ENCODE results near the gene FAM13A. TPM values are rescaled to one million over a fixed set of nuclear protein-coding genes. Genes with fewer than 3 reads are reported as not detected.
"Not testable (repeated sequence)": the region's sequence is repeated elsewhere in the genome, so short reads cannot be mapped to it uniquely, and the experiment has no call there.

Gene FAM13A
- total RNA-seq, 4 donors from 2014 or later = 72.3 to 105 (median 90.0) TPM

DNA sequence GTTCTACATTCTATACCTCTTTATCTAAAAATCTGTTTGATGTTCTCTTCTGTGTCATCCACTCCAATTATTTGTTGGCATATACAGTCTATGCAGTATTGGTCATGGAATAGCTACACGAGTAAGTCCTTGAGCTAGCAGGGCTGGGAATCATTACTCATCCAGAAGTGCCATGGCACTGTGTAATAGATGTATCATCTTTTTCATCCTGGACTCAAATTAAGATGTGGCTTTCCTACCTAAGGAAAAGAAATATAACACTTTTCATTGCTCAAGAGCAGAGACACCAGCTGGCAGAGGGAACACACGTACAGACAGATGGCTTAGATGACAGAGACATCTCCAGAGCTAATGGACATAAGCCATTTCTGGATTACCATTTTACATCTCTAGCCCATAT is 159.8 kb downstream of the FAM13A start:
- DNase-seq = no peak
- H3K36me3 ChIP-seq = no peaks in the 10 kb centered on the region
- H3K9me3 ChIP-seq = no peaks in the 10 kb centered on the region
- H3K27ac ChIP-seq = no peak overlapping the region
- no peak overlapping the region for H3K4me3 ChIP-seq
- no peaks in the 10 kb centered on the region for H3K27me3 ChIP-seq
- TF ChIP-seq, protein P1, sequence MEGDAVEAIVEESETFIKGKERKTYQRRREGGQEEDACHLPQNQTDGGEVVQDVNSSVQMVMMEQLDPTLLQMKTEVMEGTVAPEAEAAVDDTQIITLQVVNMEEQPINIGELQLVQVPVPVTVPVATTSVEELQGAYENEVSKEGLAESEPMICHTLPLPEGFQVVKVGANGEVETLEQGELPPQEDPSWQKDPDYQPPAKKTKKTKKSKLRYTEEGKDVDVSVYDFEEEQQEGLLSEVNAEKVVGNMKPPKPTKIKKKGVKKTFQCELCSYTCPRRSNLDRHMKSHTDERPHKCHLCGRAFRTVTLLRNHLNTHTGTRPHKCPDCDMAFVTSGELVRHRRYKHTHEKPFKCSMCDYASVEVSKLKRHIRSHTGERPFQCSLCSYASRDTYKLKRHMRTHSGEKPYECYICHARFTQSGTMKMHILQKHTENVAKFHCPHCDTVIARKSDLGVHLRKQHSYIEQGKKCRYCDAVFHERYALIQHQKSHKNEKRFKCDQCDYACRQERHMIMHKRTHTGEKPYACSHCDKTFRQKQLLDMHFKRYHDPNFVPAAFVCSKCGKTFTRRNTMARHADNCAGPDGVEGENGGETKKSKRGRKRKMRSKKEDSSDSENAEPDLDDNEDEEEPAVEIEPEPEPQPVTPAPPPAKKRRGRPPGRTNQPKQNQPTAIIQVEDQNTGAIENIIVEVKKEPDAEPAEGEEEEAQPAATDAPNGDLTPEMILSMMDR (IDR thresholded peaks at IDR 0.05) = no peak
- no peak for TF ChIP-seq POLR2A (IDR thresholded peaks at IDR 0.05)
- no peaks in the 10 kb centered on the region for H3K4me1 ChIP-seq

DNA sequence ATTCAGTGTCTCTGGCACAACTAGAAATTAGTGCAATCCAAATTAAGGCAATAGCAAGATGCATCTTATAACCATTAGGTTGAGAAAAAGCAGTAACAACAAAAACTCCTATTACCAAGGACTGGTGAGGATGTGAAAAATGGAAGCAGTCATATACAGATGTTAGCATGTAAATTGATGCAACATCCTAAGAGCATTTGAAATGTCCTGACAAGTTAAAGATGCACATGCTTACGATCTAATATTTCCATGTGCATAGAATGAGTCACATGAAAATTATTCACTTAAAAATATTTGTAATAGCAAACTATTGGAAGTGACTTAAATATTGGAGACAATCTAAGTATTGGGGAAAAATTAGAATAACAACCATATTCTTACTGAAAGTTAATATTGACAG is 163.0 kb downstream of the FAM13A start:
- H3K27ac ChIP-seq = no peak overlapping the region
- DNase-seq = no peak
- TF ChIP-seq, protein P1 (IDR thresholded peaks at IDR 0.05) = no peak
- TF ChIP-seq POLR2A (IDR thresholded peaks at IDR 0.05) = no peak
- no peaks in the 10 kb centered on the region for H3K27me3 ChIP-seq
- no peaks in the 10 kb centered on the region for H3K4me1 ChIP-seq
- no peak overlapping the region for H3K4me3 ChIP-seq
- H3K9me3 ChIP-seq = no peaks in the 10 kb centered on the region
- no peaks in the 10 kb centered on the region for H3K36me3 ChIP-seq

DNA sequence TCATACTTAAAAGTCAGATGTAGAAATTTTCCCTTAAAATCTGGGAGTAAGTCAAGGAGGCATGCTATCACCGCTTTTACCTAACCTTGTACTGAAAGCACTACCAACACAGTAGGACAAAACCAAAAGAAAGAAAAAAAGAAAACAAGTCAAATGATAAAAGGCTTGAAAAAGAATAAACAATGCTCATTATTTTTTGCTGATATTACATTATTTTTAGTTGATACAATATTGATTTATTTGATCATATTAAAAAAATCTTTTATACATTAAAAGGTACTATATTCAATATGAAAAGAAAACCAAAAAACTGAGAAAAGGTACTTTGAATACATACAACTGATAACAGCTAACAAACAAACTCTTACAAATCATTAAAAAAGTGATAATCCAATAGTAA is 164.3 kb downstream of the FAM13A start:
- H3K4me1 ChIP-seq = no peaks in the 10 kb centered on the region
- no peaks in the 10 kb centered on the region for H3K27me3 ChIP-seq
- DNase-seq = no peak
- no peak overlapping the region for H3K4me3 ChIP-seq
- H3K9me3 ChIP-seq = no peaks in the 10 kb centered on the region
- H3K27ac ChIP-seq = no peak overlapping the region
- no peaks in the 10 kb centered on the region for H3K36me3 ChIP-seq
- TF ChIP-seq, protein P1 (IDR thresholded peaks at IDR 0.05) = no peak
- no peak for TF ChIP-seq POLR2A (IDR thresholded peaks at IDR 0.05)

DNA sequence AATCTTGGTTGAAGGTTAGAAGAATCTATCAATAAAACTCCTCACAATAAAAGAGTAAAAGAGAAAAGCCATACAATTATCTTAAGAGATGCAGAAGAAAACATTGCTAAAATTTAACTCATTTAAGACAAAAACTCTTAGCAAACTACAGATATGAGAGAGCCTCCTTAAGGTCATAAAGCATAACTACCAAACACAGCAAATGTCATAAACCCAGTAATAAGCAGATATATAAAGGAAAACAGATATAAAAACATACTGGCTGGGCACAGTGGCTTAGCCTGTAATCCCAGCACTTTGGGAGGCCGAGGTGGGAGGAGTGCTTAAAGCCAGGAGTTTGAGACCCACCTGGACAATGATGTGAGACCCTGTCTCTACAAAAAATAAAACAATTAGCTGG is 165.3 kb downstream of the FAM13A start:
- no peaks in the 10 kb centered on the region for H3K4me1 ChIP-seq
- H3K9me3 ChIP-seq = no peaks in the 10 kb centered on the region
- H3K36me3 ChIP-seq = no peaks in the 10 kb centered on the region
- no peaks in the 10 kb centered on the region for H3K27me3 ChIP-seq
- TF ChIP-seq, protein P1 (IDR thresholded peaks at IDR 0.05) = no peak
- no peak for TF ChIP-seq POLR2A (IDR thresholded peaks at IDR 0.05)
- no peak overlapping the region for H3K27ac ChIP-seq
- DNase-seq = no peak
- no peak overlapping the region for H3K4me3 ChIP-seq

DNA sequence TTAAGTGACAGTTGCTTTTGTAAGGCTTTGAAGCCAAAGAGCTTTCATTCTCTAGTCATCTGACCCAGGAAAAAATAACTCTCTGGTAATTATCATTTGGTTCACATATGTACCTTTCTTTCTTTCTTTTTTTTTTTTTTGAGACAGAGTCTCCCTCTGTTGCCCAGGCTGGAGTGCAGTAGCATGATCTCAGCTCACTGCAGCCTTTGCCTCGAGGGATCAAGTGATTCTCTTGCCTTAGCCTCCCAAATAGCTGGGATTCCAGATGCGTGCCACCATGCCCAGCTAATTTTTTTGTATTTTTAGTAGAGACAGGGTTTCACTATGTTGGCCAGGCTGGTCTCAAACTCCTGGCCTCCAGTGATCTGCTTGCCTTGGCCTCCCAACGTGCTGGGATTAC is 169.6 kb downstream of the FAM13A start:
- not testable (repeated sequence) for H3K4me3 ChIP-seq, H3K36me3 ChIP-seq, H3K4me1 ChIP-seq, H3K27me3 ChIP-seq, H3K27ac ChIP-seq, H3K9me3 ChIP-seq, DNase-seq

DNA sequence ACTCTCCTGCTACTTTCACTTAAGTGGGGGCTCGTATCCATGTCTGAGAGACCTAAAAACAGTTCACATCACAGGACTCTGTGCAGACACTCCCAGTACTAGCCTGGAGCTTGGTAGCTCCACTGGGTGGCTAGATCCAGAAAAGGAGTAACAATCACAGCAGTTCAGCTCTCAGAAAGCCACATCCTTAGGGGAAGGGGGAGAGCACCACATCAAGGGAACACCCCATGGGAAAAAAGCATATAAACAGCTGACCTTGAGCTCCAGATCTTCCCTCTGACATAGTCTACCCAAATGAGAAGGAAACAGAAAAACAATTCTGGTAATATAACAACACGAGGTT is 175.8 kb downstream of the FAM13A start:
- Histone ChIP-seq H3K4me3 (no peak overlapping the region), H3K9me3 (no peaks in the 10 kb centered on the region), H3K4me1 (no peaks in the 10 kb centered on the region), H3K27me3 (no peaks in the 10 kb centered on the region), H3K36me3 (no peaks in the 10 kb centered on the region), H3K27ac (no peak overlapping the region)
- DNase-seq = no peak
- TF ChIP-seq, protein P1 (IDR thresholded peaks at IDR 0.05) = no peak
- TF ChIP-seq POLR2A (IDR thresholded peaks at IDR 0.05) = no peak
